GM21529 (cell line): ENCODE measurements around the gene OR52I2.

Experiments used
- ATAC-seq: cut with Tn5 transposase; IDR thresholded peaks from one replicate; pipeline ENCODE4 v1.9.1; 2021; ENCODE audit not compliant: unreplicated experiment

The OR52I2 gene

GRCh38 chr11:4581443-4581842, at the start of gene OR52I2:
OR52I2 (plus strand) TSS chr11:4581743.
- no peak for ATAC-seq

- no peak for ATAC-seq
These were observed 41.8 kb upstream of the OR52I2 start for GRCh38 chr11:4539603-4540219.

- no peak for ATAC-seq
These were observed 40.5 kb upstream of the OR52I2 start for GRCh38 chr11:4541071-4541470.

GRCh38 chr11:4543561-4543960, 38.0 kb upstream of the OR52I2 start:
- no peak for ATAC-seq

GRCh38 chr11:4544891-4545290, 36.7 kb upstream of the OR52I2 start, which contains the start of gene OR52M1:
OR52M1 (plus strand) TSS chr11:4545191; CDS start chr11:4545191, 0 bp downstream.
- ATAC-seq = no peak

GRCh38 chr11:4546878-4547277, 34.7 kb upstream of the OR52I2 start:
- no peak for ATAC-seq

GRCh38 chr11:4547416-4547815, 34.1 kb upstream of the OR52I2 start:
- no peak for ATAC-seq

GRCh38 chr11:4551346-4551979, 30.1 kb upstream of the OR52I2 start:
- no peak for ATAC-seq

- no peak for ATAC-seq
These were observed 21.8 kb upstream of the OR52I2 start for GRCh38 chr11:4559527-4560440.

GRCh38 chr11:4560467-4560866, 21.1 kb upstream of the OR52I2 start:
- no peak for ATAC-seq

GRCh38 chr11:4565371-4565770, 16.2 kb upstream of the OR52I2 start:
- no peak for ATAC-seq

- ATAC-seq = no peak
These were observed 12.5 kb upstream of the OR52I2 start for GRCh38 chr11:4569075-4569474.

- ATAC-seq = no peak
These were observed 4.7 kb upstream of the OR52I2 start for GRCh38 chr11:4576880-4577279.

- no peak for ATAC-seq
These were observed 3.8 kb upstream of the OR52I2 start for GRCh38 chr11:4577761-4578160.

- ATAC-seq = no peak
These were observed 2.9 kb upstream of the OR52I2 start for GRCh38 chr11:4578624-4579023.

GRCh38 chr11:4580124-4580523, 1.4 kb upstream of the OR52I2 start:
- ATAC-seq = no peak

GRCh38 chr11:4589017-4589416, 7.5 kb downstream of the OR52I2 start:
- ATAC-seq = no peak

GRCh38 chr11:4593739-4594138, 12.2 kb downstream of the OR52I2 start, which contains the start of gene OR52I1:
OR52I1 (plus strand) TSS chr11:4594039; CDS start chr11:4594039, 0 bp downstream.
- no peak for ATAC-seq

- no peak for ATAC-seq
These were observed 23.5 kb downstream of the OR52I2 start for GRCh38 chr11:4605057-4605456.

GRCh38 chr11:4606231-4607015, 24.9 kb downstream of the OR52I2 start:
- ATAC-seq = no peak

- ATAC-seq = no peak
These were observed 25.6 kb downstream of the OR52I2 start for GRCh38 chr11:4607096-4607495.
